GM10266 (cell line): Measurements from ENCODE around the gene FAM171A1.

Experiments
- DNase-seq: peaks from one replicate; pipeline ENCODE4 v3.0.0; 2012; ENCODE audit errors: extremely low spot score
- CTCF ChIP-seq: IDR thresholded peaks from 2 replicates; pipeline ENCODE4 v1.5.1; 2012; ENCODE audit warnings: mild to moderate bottlenecking, low read depth; ENCODE audit not compliant: control insufficient read depth, insufficient read depth; ENCODE audit errors: missing control alignments

Gene FAM171A1

GRCh38 chr10:15316145-15316544, 54.9 kb downstream of the FAM171A1 start:
- DNase-seq, result no peak
- TF ChIP-seq CTCF, result no peak

GRCh38 chr10:15315286-15315685, 55.8 kb downstream of the FAM171A1 start:
- TF ChIP-seq CTCF, result no peak
- DNase-seq, result no peak

GRCh38 chr10:15314482-15315045, 56.5 kb downstream of the FAM171A1 start:
- TF ChIP-seq CTCF, result no peak
- no peak for DNase-seq

GRCh38 chr10:15313843-15314242, 57.2 kb downstream of the FAM171A1 start:
- TF ChIP-seq CTCF, result no peak
- no peak for DNase-seq

- DNase-seq, result no peak
- no peak for TF ChIP-seq CTCF
Measured at GRCh38 chr10:15313047-15313446, 58.0 kb downstream of the FAM171A1 start.

- no peak for TF ChIP-seq CTCF
- DNase-seq, result no peak
Measured at GRCh38 chr10:15311569-15312280, 59.4 kb downstream of the FAM171A1 start.
